ENCODE results near the gene HTRA2. TPM values are rescaled to one million over a fixed set of nuclear protein-coding genes. Genes with fewer than 3 reads are reported as not detected.

HTRA2 gene
- total RNA-seq, 1 experiment from 2014 or later: 24.9 TPM

DNA sequence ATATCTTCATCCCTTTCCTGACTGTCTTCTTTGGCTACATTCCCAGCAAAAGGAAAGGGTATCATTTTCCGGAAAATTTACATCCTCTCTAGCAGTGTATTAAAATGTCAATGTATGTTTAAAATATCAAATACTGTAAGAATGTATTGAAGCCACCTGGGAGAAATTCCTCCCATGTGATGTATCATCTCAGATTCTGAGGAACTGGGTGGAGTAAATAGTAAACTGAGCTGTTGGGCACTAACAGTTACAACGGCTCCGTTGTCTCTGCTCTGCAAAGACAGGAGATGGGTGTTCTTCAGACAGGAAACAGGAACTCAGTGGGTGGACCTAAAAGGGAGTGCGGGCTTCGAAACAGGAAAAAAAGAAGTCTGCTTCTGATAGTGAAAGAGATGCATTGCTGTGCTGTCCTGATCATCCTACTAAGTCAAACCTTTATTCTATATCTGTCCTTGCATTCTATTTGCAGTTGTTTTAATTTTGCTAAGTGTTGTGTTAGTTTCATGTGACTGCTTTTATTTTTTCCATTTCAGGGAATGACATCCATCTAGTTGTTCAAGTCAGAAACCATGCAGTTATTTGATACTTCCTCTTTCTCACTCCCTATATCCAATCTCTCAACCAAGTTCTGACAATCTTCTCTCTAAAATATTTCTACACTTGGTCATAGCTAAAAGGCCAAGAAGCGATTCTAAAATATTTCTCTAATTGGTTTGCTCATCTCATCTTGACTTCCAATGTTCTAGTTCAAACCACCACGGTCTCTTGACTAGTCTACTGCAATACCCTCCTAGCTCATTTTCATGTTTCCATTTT lies 44.2 kb downstream of the HTRA2 start:
- Histone ChIP-seq H3K9ac (ENCODE audit: extremely low read depth, insufficient read length, low read length) (no peak overlapping the region), H3K18ac (ENCODE audit: insufficient read length, low read depth, low read length) (no peak overlapping the region), H3K23ac (ENCODE audit: insufficient read length, low read depth, low read length) (no peak overlapping the region), H4K20me1 (ENCODE audit: control insufficient read depth, insufficient read depth, insufficient read length) (no peaks in the 10 kb centered on the region), H3K27ac (ENCODE audit: insufficient read length, low read depth, low read length) (no peak overlapping the region), H3K14ac (ENCODE audit: insufficient read depth, low read length) (no peak overlapping the region), H2BK12ac (ENCODE audit: insufficient read length, low read depth, low read length) (no peak overlapping the region), H4K8ac (replicated peaks; ENCODE audit: insufficient read length, low read depth, low read length) (no peak overlapping the region), H4K91ac (ENCODE audit: insufficient read length, low read depth, low read length) (no peak overlapping the region), H3K27me3 (ENCODE audit: insufficient read depth, low read length) (no peaks in the 10 kb centered on the region), H3K79me1 (ENCODE audit: insufficient read depth, low read depth, low read length, poor library complexity, severe bottlenecking) (no peaks in the 10 kb centered on the region), H3K56ac (ENCODE audit: insufficient read length, low read depth, low read length) (no peak overlapping the region), H2BK120ac (ENCODE audit: low read depth, low read length, poor library complexity, severe bottlenecking) (no peak overlapping the region), H2BK5ac (ENCODE audit: insufficient read length, low read length) (no peak overlapping the region), H2AK5ac (ENCODE audit: insufficient read length, low read length) (no peak overlapping the region), H3K79me2 (ENCODE audit: insufficient read depth, low read length) (no peaks in the 10 kb centered on the region), H3K23me2 (ENCODE audit: insufficient read length, low read depth, low read length, poor library complexity, severe bottlenecking) (no peaks in the 10 kb centered on the region), H2BK20ac (ENCODE audit: low read depth, low read length, poor library complexity, severe bottlenecking) (no peak overlapping the region), H3K9me3 (ENCODE audit: control insufficient read depth, low read depth, low read length) (no peaks in the 10 kb centered on the region), H3K4ac (ENCODE audit: low read depth, low read length) (no peak overlapping the region), H4K5ac (ENCODE audit: insufficient read length, low read depth, low read length) (no peak overlapping the region), H2BK15ac (ENCODE audit: low read depth, low read length) (no peak overlapping the region), H3K4me2 (ENCODE audit: insufficient read depth, insufficient read length, low read length) (no peak overlapping the region), H3K4me1 (ENCODE audit: insufficient read depth, low read length) (no peaks in the 10 kb centered on the region), H3T11ph (ENCODE audit: low read length) (no peak overlapping the region), H2AFZ (ENCODE audit: low read length) (no peak overlapping the region)
- Mint-ChIP-seq H3K36me3 (ENCODE audit: insufficient read depth in 1 of 3, low read depth in 3 of 3) (no peaks in the 10 kb centered on the region), H3K27ac (no peak overlapping the region), H3K4me1 (peaks cover 2 to 3% of the 10 kb centered on the region in 2 experiments; a peak in 1 of 4 replicates), H3K4me3 (no peak overlapping the region), H3K9me3 (no peaks in the 10 kb centered on the region), H3K27me3 (ENCODE audit: low read depth) (peaks cover 3% of the 10 kb centered on the region; the same call in 1 of the 2 replicates)
- WGBS (ENCODE audit: extremely low coverage, insufficient read length, low lambda C conversion rate): no CpG with 5 or more reads among the region's 7 CpGs
- DNase-seq: no peak
- TF ChIP-seq CTCF (conservative IDR thresholded peaks at IDR 0.05): no peak
